Measurements from ENCODE around the gene ZNF804A. TPM values are rescaled to one million over a fixed set of nuclear protein-coding genes. Genes with fewer than 3 reads are reported as not detected.

Gene ZNF804A
- total RNA-seq, 2 experiments from 2014 or later: not detected

DNA sequence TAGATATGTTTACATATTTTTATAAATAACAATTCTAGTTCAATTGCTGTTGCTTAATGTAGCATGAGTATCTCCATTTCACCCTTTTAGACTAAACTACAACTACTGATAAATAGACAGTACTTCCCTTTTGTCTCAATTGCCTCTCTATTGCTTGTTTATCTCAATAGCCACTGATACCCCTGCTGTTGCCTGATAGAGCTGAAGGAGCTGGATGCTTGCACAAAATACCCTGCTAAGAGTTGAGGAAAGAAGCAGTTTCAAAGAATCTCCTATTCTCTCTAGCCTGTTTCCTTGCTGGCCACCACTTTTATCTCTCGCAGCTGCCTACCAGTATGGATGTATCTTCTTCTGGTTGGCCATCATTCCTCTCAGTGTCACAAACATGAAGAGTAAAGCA lies 16.9 kb upstream of the ZNF804A start:
- Mint-ChIP-seq H3K4me1 (no peaks in the 10 kb centered on the region), H3K9me3 (no peaks in the 10 kb centered on the region), H3K27ac (no peak overlapping the region), H3K4me3 (no peak overlapping the region), H3K27me3 (no peaks in the 10 kb centered on the region), H3K36me3 (ENCODE audit: low read depth) (no peaks in the 10 kb centered on the region)
- DNase-seq: no peak
- ChIA-PET POLR2A (no interaction called here), CTCF (no interaction called here)

DNA sequence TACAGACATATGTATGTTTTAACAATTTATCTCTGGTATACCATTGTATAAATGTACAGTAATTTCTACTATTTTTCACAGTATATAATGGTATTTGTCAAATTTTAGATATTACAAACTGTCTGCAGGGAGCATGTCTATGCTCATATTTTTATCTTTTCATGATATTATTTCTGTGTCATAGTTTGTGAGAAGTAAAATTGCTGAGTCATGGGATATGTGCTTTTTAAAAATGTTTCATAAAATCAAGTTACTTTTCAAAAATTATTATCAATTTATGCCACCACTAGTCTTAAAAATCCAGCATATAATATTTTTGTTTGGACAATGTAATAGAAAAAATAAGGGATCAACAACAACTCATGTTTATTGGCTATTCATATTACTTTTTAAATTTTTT lies 9.1 kb upstream of the ZNF804A start:
- Mint-ChIP-seq H3K36me3 (ENCODE audit: low read depth) (no peaks in the 10 kb centered on the region), H3K9me3 (no peaks in the 10 kb centered on the region), H3K4me3 (no peak overlapping the region), H3K4me1 (no peaks in the 10 kb centered on the region), H3K27me3 (no peaks in the 10 kb centered on the region), H3K27ac (no peak overlapping the region)
- no peak for DNase-seq
- CTCF ChIA-PET: no interaction called here
- POLR2A ChIA-PET: no interaction called here

DNA sequence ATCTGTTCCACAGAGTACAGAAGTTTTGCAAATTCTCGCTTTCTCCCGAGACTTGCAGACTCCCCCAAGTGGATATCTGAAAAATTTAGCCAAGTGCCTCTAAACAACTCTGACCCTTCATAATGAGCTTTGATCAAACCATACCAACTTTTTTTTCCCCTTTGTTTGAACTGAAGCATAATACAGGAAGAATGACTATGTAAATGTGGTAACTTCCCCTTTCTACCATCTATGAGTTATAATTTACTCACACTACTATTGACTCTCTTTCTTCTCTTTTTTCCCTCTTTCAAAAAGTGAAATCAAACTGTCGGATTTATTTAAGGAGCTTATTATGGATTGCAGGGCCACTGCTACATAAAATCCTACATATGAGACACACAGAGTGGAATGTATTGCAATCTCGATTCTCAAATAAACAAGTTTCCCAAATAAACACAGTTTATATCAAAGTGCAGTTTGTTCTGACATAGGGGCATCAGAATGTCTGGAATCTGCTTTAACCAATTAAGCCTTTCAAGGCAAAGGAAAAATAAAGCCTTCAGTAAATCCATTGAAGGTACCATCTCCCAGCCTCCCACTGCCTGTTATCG lies 1.4 kb upstream of the ZNF804A start:
- Mint-ChIP-seq H3K36me3 (ENCODE audit: low read depth) (no peaks in the 10 kb centered on the region), H3K4me3 (no peak overlapping the region), H3K27me3 (peaks cover 39% of the 10 kb centered on the region), H3K9me3 (no peaks in the 10 kb centered on the region), H3K27ac (no peak overlapping the region), H3K4me1 (peaks cover 9% of the 10 kb centered on the region)
- ChIA-PET POLR2A (no interaction called here), CTCF (no interaction called here)
- DNase-seq: no peak

DNA sequence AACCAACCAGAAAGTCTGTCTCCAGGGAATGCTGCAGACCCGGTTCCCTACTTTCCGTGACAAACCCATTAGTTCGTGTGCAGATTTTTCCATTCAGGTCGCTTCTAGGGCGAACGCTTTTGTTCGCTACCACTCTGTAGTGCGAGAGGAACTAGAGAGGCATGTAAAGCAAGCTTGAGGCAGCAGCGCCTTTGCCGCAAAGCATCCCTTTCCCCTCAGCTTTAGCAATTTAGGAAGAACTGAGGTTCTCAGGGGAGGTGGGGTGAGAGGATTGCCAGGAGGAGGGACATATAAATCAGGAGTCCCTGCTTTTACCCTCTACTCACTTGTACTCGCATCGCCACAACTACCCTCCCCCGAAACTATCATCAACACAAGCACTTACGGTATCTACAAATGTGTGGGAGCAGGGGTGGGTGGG lies 748 bp upstream of the ZNF804A start:
- ChIA-PET POLR2A (no interaction called here), CTCF (no interaction called here)
- Mint-ChIP-seq H3K27ac (no peak overlapping the region), H3K4me3 (no peak overlapping the region), H3K27me3 (peaks cover 39% of the 10 kb centered on the region), H3K4me1 (peaks cover 9% of the 10 kb centered on the region), H3K36me3 (ENCODE audit: low read depth) (no peaks in the 10 kb centered on the region), H3K9me3 (no peaks in the 10 kb centered on the region)
- DNase-seq: no peak

DNA sequence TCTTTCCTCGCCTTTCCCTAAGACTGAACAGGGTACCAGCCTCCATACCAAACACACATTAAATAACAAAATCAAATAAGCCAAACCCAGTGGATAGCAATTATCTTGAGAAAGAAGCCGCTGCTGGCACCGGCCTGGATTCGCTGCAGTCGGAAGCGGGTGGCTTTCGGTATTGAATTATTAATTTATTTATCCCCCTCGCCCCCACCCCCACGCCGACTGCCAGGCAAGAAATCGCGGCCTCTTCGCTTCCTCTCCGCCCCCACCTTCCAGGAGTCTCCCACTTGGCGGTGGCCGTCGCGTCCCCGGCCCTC lies 370 bp upstream of the ZNF804A start:
- no peak for DNase-seq
- peaks cover 9% of the 10 kb centered on the region for H3K4me1 Mint-ChIP-seq
- no peak overlapping the region for H3K27ac Mint-ChIP-seq
- H3K4me3 Mint-ChIP-seq: no peak overlapping the region
- H3K27me3 Mint-ChIP-seq: peaks cover 39% of the 10 kb centered on the region
- H3K36me3 Mint-ChIP-seq (ENCODE audit: low read depth): no peaks in the 10 kb centered on the region
- ChIA-PET CTCF (no interaction called here), POLR2A (no interaction called here)
- no peaks in the 10 kb centered on the region for H3K9me3 Mint-ChIP-seq

DNA sequence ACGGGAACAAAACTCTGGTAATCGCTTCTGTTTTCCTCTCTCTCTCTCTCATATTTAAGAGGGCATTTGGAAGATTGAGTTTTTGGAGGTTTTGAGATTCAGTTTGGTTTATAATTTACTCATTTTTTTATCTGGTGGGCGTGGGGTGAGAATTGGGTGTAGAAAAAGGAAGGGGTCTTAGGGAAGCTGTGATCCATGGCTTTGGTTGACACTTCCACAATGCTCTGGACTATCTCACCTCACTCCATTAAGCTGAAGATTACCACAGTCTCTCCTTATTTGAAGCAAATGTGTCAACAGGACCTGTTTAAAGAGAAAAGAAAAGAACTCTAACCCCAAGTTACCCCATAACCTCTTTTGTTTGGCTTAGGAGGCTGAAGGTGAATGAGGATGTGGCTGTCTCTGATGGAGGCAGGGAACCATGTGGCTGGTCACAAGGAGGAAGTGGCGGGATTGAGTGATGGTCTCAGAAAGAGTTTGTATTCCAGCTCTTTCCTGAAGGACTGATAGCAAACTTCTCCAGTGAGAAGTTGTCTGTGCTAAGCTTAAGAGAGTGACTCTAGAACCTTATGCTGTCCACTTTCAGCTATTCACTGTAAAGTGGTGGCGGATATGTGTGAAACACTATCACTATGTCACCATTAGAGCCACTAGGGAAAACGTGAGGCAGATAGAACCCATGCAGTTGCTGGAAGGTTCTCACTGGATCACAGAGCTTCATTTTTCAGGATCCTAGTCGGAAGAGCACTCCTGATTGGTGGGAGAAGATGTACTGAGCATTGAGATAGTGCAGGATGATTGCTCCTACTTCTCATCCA lies 934 bp downstream of the ZNF804A start:
- Mint-ChIP-seq H3K4me1 (peaks cover 9% of the 10 kb centered on the region), H3K4me3 (peak overlapping the region; percentile 28), H3K27me3 (peaks cover 39% of the 10 kb centered on the region), H3K36me3 (ENCODE audit: low read depth) (no peaks in the 10 kb centered on the region), H3K27ac (no peak overlapping the region), H3K9me3 (no peaks in the 10 kb centered on the region)
- ChIA-PET POLR2A (interaction anchor here (0.6 kb wide), 1 partner anchor 923 kb away, joined by 3 read pairs; no protein-coding TSS in a partner anchor), CTCF (interaction anchor here (0.8 kb wide), 1 partner anchor 12 kb away, joined by 3 read pairs; no protein-coding TSS in a partner anchor)
- no peak for DNase-seq

DNA sequence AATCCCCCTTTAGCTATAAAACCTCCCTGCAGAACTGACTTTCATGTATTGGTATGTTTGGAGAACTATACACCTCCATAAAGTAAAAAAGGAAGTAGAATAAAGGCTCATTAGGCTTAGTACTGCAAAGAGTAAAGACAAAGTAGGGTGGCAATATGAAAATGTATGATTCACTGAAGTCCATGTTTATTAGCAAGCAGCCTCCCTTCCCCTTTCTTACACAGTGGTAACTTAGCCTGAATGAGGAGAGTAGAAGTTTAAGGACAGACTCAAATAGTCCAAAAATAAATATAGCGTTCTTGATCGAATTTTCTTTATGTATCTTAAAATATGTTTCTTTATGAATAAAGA lies 1.5 kb downstream of the ZNF804A start:
- no peaks in the 10 kb centered on the region for H3K36me3 Mint-ChIP-seq (ENCODE audit: low read depth)
- no peak overlapping the region for H3K4me3 Mint-ChIP-seq
- no peak overlapping the region for H3K27ac Mint-ChIP-seq
- ChIA-PET CTCF (interaction anchor here (0.8 kb wide), 1 partner anchor 11 kb away, joined by 3 read pairs; no protein-coding TSS in a partner anchor), POLR2A (no interaction called here)
- H3K9me3 Mint-ChIP-seq: no peaks in the 10 kb centered on the region
- H3K27me3 Mint-ChIP-seq: peaks cover 39% of the 10 kb centered on the region
- H3K4me1 Mint-ChIP-seq: peaks cover 9% of the 10 kb centered on the region
- DNase-seq: no peak

- no peak for DNase-seq
- CTCF ChIA-PET: no interaction called here
- no peaks in the 10 kb centered on the region for H3K9me3 Mint-ChIP-seq
- no peaks in the 10 kb centered on the region for H3K36me3 Mint-ChIP-seq (ENCODE audit: low read depth)
- H3K4me3 Mint-ChIP-seq: no peak overlapping the region
- peaks cover 22% of the 10 kb centered on the region for H3K27me3 Mint-ChIP-seq
- POLR2A ChIA-PET: no interaction called here
- H3K27ac Mint-ChIP-seq: no peak overlapping the region
- peaks cover 4% of the 10 kb centered on the region for H3K4me1 Mint-ChIP-seq
Measured at GRCh38 chr2:184602734-184603133, 4.4 kb downstream of the ZNF804A start.

- Mint-ChIP-seq H3K27ac (no peak overlapping the region), H3K4me3 (no peak overlapping the region), H3K4me1 (no peaks in the 10 kb centered on the region), H3K27me3 (no peaks in the 10 kb centered on the region), H3K9me3 (peaks cover 5% of the 10 kb centered on the region), H3K36me3 (ENCODE audit: low read depth) (no peaks in the 10 kb centered on the region)
- CTCF ChIA-PET: interaction anchor here (1.2 kb wide), 1 partner anchor 11 kb away, joined by 3 read pairs; no protein-coding TSS in a partner anchor
- no peak for DNase-seq
- POLR2A ChIA-PET: no interaction called here
Measured at GRCh38 chr2:184610891-184611290, 12.6 kb downstream of the ZNF804A start.

DNA sequence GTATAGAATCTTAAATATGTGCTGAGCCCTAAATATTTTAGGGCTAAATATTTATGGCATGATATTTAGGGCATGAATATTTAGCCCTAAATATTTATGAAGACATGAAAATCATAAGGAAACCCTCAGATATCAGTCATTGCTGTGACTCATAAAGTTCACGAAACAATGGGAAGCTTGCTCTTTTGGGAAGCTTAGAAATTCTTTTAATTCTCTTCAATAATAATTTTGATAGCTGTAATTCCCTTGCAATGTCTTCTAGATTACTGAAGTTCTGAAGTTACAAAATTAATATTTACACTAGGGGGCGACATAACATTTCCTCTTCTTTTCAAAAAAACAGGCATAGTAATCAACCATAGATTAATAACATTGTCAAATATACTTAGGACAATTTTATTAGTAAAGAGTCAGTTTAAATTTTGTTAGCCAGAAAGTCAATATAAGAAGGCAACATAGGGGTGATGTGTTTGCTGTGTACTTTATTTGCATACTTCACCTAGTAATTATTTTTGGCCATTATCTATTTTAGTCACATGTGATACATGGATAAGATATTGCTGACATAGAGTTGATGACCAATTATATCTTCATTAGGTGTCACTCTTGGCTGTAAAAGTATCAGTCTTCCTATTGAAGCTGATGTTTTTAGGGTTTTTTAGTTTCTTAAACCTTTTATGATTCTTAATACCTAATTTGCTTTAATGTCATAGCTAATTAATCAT lies 13.2 kb downstream of the ZNF804A start:
- ChIA-PET POLR2A (no interaction called here), CTCF (interaction anchor here (1.2 kb wide), 1 partner anchor 12 kb away, joined by 3 read pairs; no protein-coding TSS in a partner anchor)
- DNase-seq: no peak
- no peaks in the 10 kb centered on the region for H3K36me3 Mint-ChIP-seq (ENCODE audit: low read depth)
- no peaks in the 10 kb centered on the region for H3K4me1 Mint-ChIP-seq
- no peaks in the 10 kb centered on the region for H3K27me3 Mint-ChIP-seq
- H3K27ac Mint-ChIP-seq: no peak overlapping the region
- no peak overlapping the region for H3K4me3 Mint-ChIP-seq
- H3K9me3 Mint-ChIP-seq: peaks cover 5% of the 10 kb centered on the region

DNA sequence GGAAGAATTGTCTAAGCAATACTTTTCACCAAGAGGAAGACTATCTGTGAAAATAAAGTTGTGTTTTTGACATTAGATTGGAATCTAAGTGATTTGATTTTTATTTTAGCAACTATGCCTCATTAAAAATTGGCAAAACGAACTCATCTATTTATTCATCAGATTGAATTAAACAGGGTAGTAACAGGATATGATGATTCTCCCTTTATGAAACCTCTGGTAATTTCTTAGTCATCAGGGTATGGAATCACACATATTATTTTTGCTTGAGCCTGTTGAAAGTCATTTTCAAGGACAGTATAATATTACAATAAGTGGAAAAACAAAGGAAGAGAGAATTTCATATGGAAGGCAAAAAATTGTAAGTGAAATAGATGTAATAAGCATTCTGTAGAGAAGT lies 22.0 kb downstream of the ZNF804A start:
- Mint-ChIP-seq H3K36me3 (ENCODE audit: low read depth) (no peaks in the 10 kb centered on the region), H3K9me3 (no peaks in the 10 kb centered on the region), H3K4me3 (no peak overlapping the region), H3K4me1 (no peaks in the 10 kb centered on the region), H3K27ac (no peak overlapping the region), H3K27me3 (no peaks in the 10 kb centered on the region)
- CTCF ChIA-PET: no interaction called here
- POLR2A ChIA-PET: no interaction called here
- no peak for DNase-seq

GRCh38 chr2:184624311-184624710 lies 26.0 kb downstream of the ZNF804A start:
- H3K4me3 Mint-ChIP-seq: no peak overlapping the region
- POLR2A ChIA-PET: no interaction called here
- H3K27me3 Mint-ChIP-seq: no peaks in the 10 kb centered on the region
- no peak for DNase-seq
- H3K27ac Mint-ChIP-seq: no peak overlapping the region
- no peaks in the 10 kb centered on the region for H3K4me1 Mint-ChIP-seq
- CTCF ChIA-PET: no interaction called here
- H3K36me3 Mint-ChIP-seq (ENCODE audit: low read depth): no peaks in the 10 kb centered on the region
- no peaks in the 10 kb centered on the region for H3K9me3 Mint-ChIP-seq

- CTCF ChIA-PET: no interaction called here
- DNase-seq: no peak
- H3K27ac Mint-ChIP-seq: no peak overlapping the region
Measured at GRCh38 chr2:184628051-184628450, 29.7 kb downstream of the ZNF804A start.

DNA sequence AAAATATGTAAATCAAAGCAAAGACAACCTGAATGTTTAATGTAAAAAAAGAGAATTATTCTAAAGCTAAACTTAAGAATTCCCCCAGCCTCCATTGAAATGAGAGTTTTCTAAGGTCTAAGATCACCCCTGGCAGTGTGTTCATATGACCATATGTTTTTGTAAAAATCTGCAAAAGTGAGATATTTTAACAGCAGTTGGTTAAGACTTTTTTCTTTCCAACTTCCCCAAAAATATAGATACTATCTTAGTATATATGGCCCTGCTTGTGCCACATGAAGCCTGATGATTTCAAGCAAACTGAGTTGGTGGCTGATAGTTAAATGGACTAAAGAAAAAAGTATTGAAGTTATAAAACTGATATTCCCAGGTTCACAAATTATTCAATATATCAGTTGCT lies 35.4 kb downstream of the ZNF804A start:
- H3K27me3 Mint-ChIP-seq: no peaks in the 10 kb centered on the region
- H3K4me1 Mint-ChIP-seq: no peaks in the 10 kb centered on the region
- no peak overlapping the region for H3K4me3 Mint-ChIP-seq
- no peaks in the 10 kb centered on the region for H3K36me3 Mint-ChIP-seq (ENCODE audit: low read depth)
- ChIA-PET POLR2A (no interaction called here), CTCF (no interaction called here)
- DNase-seq: no peak
- H3K9me3 Mint-ChIP-seq: peaks cover 1% of the 10 kb centered on the region
- H3K27ac Mint-ChIP-seq: no peak overlapping the region

More at GRCh38 chr2:184628051-184628450, 29.7 kb downstream of the ZNF804A start:
- no peaks in the 10 kb centered on the region for H3K36me3 Mint-ChIP-seq (ENCODE audit: low read depth)
- POLR2A ChIA-PET: no interaction called here
- H3K27me3 Mint-ChIP-seq: no peaks in the 10 kb centered on the region
- no peaks in the 10 kb centered on the region for H3K4me1 Mint-ChIP-seq
- no peaks in the 10 kb centered on the region for H3K9me3 Mint-ChIP-seq
- no peak overlapping the region for H3K4me3 Mint-ChIP-seq

All from activated CD4-positive, alpha-beta memory T cell treated with anti-CD3 and anti-CD28 coated beads, Interleukin-2, amount 10 ng/mL, durations not matched to agents 7 days and 5 days (primary cell).